Prostate gland (tissue), 2 donors: ENCODE data around the gene GHSR. TPM values are rescaled to one million over a fixed set of nuclear protein-coding genes. Genes with fewer than 3 reads are reported as not detected.

Experiments used
- DNase-seq: peaks from one replicate; pipeline ENCODE4 v3.0.0-alpha.2; 2019; ENCODE audit warnings: low spot score
- H3K27ac ChIP-seq, 2 donors: fragments of 200-600 bp; sonication (generic); 2 replicates each; pipeline ENCODE4 v1.5.1; 2017 to 2019
- H3K27me3 ChIP-seq: fragments of 200-600 bp; sonication (generic); replicated peaks from 2 replicates; pipeline ENCODE4 v1.5.1; 2019; ENCODE audit not compliant: insufficient read depth
- H3K36me3 ChIP-seq, 2 donors: fragments of 200-600 bp; sonication (generic); 1 replicate in 1 of 2; 2 replicates in 1 of 2; pipeline versions ENCODE4 v1.5.1 to v1.8.1; 2017 to 2019
- H3K4me1 ChIP-seq: fragments of 200-600 bp; sonication (generic); replicated peaks from 2 replicates; pipeline ENCODE4 v1.5.1; 2019
- H3K4me3 ChIP-seq, 2 donors: fragments of 200-600 bp; sonication (generic); 2 replicates each; pipeline ENCODE4 v1.5.1; 2017 to 2019
- H3K9me3 ChIP-seq: fragments of 200-600 bp; sonication (generic); 2 replicates; pipeline ENCODE4 v1.5.1; 2017
- CTCF ChIP-seq, 4 experiments: fragments of 200-600 bp in 2 of 4; fragments of 450-650 bp in 2 of 4; sonication (generic) in 2 of 4; IDR thresholded peaks; 1 replicate in 3 of 4; 2 replicates in 1 of 4; pipeline ENCODE4 v1.5.1; 2016 to 2019; ENCODE audit warnings: antibody characterized with exemption in 4 of 4, mild to moderate bottlenecking in 2 of 4, moderate library complexity in 2 of 4
- POLR2A ChIP-seq: fragments of 450-650 bp; IDR thresholded peaks from one replicate; pipeline ENCODE4 v1.6.1; 2016; ENCODE audit warnings: antibody characterized with exemption, mild to moderate bottlenecking
- POLR2AphosphoS5 ChIP-seq: sonication (generic); formaldehyde crosslinking; IDR thresholded peaks from one replicate; pipeline ENCODE4 v1.6.1; 2017; ENCODE audit warnings: antibody characterized with exemption
- WGBS: methylation state at CpG from one replicate; pipeline ENCODE4 v1.1.5; 2018; 5-methylcytosine and 5-hydroxymethylcytosine counted together
- intact Hi-C: fragments of 100-400 bp; cut with DNase I; formaldehyde crosslinking; loops from one replicate; pipeline ENCODE4 v1.14.2; 2022
- total RNA-seq, 2 donors: library from RNA; depleted of rRNA; stranded (reverse); fragments of >200 nt; gene quantifications; one replicate each; pipeline ENCODE4 v1.1.0, GENCODE V29; 2016

GHSR gene
- total RNA-seq, 2 donors from 2014 or later = not detected

- intact Hi-C loops = no loop called here
- H3K36me3 ChIP-seq = no peaks in the 10 kb centered on the region
- H3K27ac ChIP-seq = no peak overlapping the region
- no peak for TF ChIP-seq POLR2AphosphoS5
- no peak for TF ChIP-seq POLR2A
- no peak for TF ChIP-seq CTCF (IDR thresholded peaks at IDR 0.05)
- 4% methylated on average over 43 of the region's 43 CpGs for WGBS
- no peaks in the 10 kb centered on the region for H3K4me1 ChIP-seq
- H3K4me3 ChIP-seq = no peak overlapping the region
- DNase-seq = no peak
- no peaks in the 10 kb centered on the region for H3K9me3 ChIP-seq
- peaks cover 15% of the 10 kb centered on the region for H3K27me3 ChIP-seq
Observed at GRCh38 chr3:172448661-172449465, 607 bp upstream of the GHSR start.

DNA sequence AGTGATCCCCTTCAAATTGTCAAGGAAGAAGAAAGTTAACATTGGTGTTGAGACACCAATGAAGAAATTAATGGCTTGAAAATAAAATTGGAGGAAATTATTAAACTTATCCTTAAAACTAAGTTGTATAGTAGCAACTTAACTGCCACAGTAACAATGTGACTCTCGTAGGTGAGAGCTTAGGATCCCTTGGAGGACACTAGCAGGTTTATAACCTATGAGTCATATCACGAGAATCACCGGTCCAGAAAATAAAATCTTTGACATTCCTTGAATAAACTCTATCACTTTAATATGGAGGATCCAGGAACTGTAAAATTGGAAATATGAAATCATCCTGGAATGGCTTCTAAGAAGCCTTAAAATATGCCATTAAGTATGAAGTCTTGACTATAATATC, 2.1 kb downstream of the GHSR start:
- Histone ChIP-seq H3K4me1 (no peaks in the 10 kb centered on the region), H3K27me3 (peaks cover 15% of the 10 kb centered on the region), H3K4me3 (no peak overlapping the region), H3K9me3 (no peaks in the 10 kb centered on the region), H3K36me3 (no peaks in the 10 kb centered on the region), H3K27ac (no peak overlapping the region)
- WGBS = 64% methylated on average over 3 of the region's 3 CpGs
- no peak for DNase-seq
- intact Hi-C loops = no loop called here
- TF ChIP-seq POLR2A = no peak
- no peak for TF ChIP-seq POLR2AphosphoS5
- TF ChIP-seq CTCF (IDR thresholded peaks at IDR 0.05) = no peak

DNA sequence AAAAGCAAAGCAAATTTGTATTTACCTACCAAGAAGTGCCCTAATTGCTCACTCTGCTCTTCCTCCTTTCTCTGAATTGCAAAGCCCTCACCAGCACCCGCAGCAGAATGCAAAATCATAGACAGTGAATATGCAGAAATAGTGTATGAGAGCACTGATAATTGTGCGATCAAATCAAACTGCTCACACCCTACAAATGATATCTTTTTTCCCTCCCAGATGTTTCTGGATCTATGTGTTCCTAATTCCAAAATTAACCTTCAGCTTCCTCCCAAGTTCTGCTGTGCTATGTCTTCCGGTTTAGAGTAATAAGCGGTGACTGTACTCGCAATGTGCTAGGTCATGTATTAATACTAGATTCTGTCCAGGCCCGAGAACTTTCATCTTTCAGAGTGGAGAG, 3.4 kb downstream of the GHSR start:
- no peak overlapping the region for H3K27ac ChIP-seq
- 87% methylated on average over 6 of the region's 6 CpGs for WGBS
- no peaks in the 10 kb centered on the region for H3K36me3 ChIP-seq
- H3K4me1 ChIP-seq = no peaks in the 10 kb centered on the region
- intact Hi-C loops = no loop called here
- no peaks in the 10 kb centered on the region for H3K9me3 ChIP-seq
- TF ChIP-seq CTCF (IDR thresholded peaks at IDR 0.05) (no peak), POLR2A (no peak)
- no peak overlapping the region for H3K4me3 ChIP-seq
- no peak for DNase-seq
- H3K27me3 ChIP-seq = peaks cover 13% of the 10 kb centered on the region

DNA sequence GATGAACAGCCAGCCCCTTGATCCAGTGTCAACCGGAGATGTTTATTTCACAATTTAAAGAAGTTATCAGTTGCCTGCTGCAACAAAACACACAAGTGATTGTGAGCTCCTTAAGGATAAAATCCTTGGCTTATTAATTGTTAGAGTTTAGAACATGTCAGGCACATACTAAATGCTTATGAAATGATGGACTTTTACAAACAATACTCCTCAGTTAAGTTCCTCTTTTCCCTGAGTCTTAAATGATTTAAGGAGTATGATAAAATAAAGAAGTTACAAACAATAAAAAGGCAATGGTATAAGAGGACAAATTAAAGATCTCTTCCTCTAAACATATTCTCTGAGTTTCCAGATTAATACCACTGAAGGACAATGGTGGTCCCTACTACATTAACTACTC, 5.7 kb downstream of the GHSR start:
- no peaks in the 10 kb centered on the region for H3K27me3 ChIP-seq
- no peak overlapping the region for H3K4me3 ChIP-seq
- H3K27ac ChIP-seq = no peak overlapping the region
- no peaks in the 10 kb centered on the region for H3K4me1 ChIP-seq
- intact Hi-C loops = no loop called here
- 84% methylated on average over 1 of the region's 1 CpG for WGBS
- TF ChIP-seq POLR2A = no peak
- TF ChIP-seq CTCF (IDR thresholded peaks at IDR 0.05) = no peak
- TF ChIP-seq POLR2AphosphoS5 = no peak
- DNase-seq = no peak
- no peaks in the 10 kb centered on the region for H3K36me3 ChIP-seq
- no peaks in the 10 kb centered on the region for H3K9me3 ChIP-seq

DNA sequence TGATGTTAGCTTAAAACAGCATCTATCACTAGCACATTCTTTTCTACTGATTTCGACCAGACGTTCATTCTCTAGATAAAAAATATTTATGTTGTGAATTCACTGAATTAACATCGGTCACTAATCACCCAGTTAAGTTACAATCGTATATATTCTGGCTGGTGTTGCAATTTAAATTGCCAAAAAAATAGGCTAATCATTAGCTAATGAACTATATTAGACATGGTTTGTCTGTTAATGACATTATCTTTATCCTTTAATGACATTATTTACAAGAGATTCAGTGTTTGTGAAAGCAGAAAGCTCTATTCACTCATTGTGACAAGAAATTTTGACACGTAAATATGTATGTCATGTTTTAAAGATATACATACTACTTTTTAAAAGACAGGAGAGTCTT, 6.7 kb downstream of the GHSR start:
- Histone ChIP-seq H3K4me3 (no peak overlapping the region), H3K27ac (no peak overlapping the region), H3K27me3 (no peaks in the 10 kb centered on the region), H3K9me3 (no peaks in the 10 kb centered on the region), H3K36me3 (no peaks in the 10 kb centered on the region), H3K4me1 (no peaks in the 10 kb centered on the region)
- intact Hi-C loops = no loop called here
- DNase-seq = no peak
- TF ChIP-seq CTCF (IDR thresholded peaks at IDR 0.05) (no peak), POLR2AphosphoS5 (no peak), POLR2A (no peak)
- WGBS = 73% methylated on average over 5 of the region's 5 CpGs
